ENCODE data around the gene PRR5L. TPM values are rescaled to one million over a fixed set of nuclear protein-coding genes. Genes with fewer than 3 reads are reported as not detected.

The PRR5L gene
- polyA plus RNA-seq, 1 of the 3 experiments (the other 2 are of a cell fraction) = 0.46 TPM

DNA sequence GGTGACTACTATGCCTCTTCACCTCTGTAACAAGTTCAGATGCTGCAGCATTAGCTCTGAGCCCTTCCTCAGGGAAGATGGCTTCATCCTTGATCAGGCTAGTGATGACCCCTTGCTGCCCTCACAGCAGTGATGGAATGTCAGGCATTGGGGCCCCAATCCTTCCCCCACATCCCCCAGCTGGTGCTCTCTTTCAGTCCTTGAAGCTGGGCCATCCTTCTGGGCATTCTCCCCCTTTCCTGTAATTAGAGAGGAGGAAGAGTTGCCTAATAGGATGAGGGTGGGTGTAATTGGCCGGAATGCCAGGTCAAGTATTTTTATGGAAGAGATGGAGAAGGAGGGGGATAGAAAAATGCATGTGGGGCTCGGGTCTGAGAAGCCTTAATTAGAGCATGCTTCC lies 151.4 kb downstream of the PRR5L start:
- no peak for TF ChIP-seq SIN3A (IDR thresholded peaks at IDR 0.05; ENCODE audit: borderline replicate concordance, low read depth, low read length)
- TF ChIP-seq RAD21 (IDR thresholded peaks at IDR 0.05; ENCODE audit: low read length) = no peak
- TF ChIP-seq FOXJ3 (CRISPR knock-in tag; IDR thresholded peaks at IDR 0.05) = no peak
- no peak for TF ChIP-seq TCF12 (IDR thresholded peaks at IDR 0.05)
- TF ChIP-seq MXI1 (IDR thresholded peaks at IDR 0.05; ENCODE audit: low read depth, low read length) = no peak
- no peak for TF ChIP-seq YY1 (IDR thresholded peaks at IDR 0.05; ENCODE audit: low read depth)
- TF ChIP-seq FOXM1 (IDR thresholded peaks at IDR 0.05; ENCODE audit: low read depth) = no peak
- no peak for TF ChIP-seq GATA2 (CRISPR knock-in tag; IDR thresholded peaks at IDR 0.05)
- TF ChIP-seq, protein P1, sequence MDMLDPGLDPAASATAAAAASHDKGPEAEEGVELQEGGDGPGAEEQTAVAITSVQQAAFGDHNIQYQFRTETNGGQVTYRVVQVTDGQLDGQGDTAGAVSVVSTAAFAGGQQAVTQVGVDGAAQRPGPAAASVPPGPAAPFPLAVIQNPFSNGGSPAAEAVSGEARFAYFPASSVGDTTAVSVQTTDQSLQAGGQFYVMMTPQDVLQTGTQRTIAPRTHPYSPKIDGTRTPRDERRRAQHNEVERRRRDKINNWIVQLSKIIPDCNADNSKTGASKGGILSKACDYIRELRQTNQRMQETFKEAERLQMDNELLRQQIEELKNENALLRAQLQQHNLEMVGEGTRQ (IDR thresholded peaks at IDR 0.05; ENCODE audit: borderline replicate concordance, low read depth, low read length) = no peak
- no peak for DNase-seq
- Histone ChIP-seq H3F3A (replicated peaks; ENCODE audit: insufficient read depth) (no peaks in the 10 kb centered on the region), H3K9me3 (no peaks in the 10 kb centered on the region), H2AFZ (ENCODE audit: low read depth) (no peak overlapping the region), H3K9ac (no peak overlapping the region), H3K27me3 (ENCODE audit: insufficient read depth) (no peaks in the 10 kb centered on the region), H3K79me2 (ENCODE audit: insufficient read depth) (no peaks in the 10 kb centered on the region), H3K36me3 (replicated peaks in 1 of 2; ENCODE audit: control insufficient read depth in 1 of 2, insufficient read depth in 2 of 2, low read length in 1 of 2) (no peaks in the 10 kb centered on the region), H3K4me1 (ENCODE audit: control insufficient read depth in 1 of 2, insufficient read depth in 2 of 2, low read depth in 1 of 2, low read length in 1 of 2) (peaks cover 2 to 6% of the 10 kb centered on the region in 2 experiments; a peak in 2 of 4 replicates), H3K9me2 (no peaks in the 10 kb centered on the region), H3K4me2 (no peak overlapping the region), H3K27ac (ENCODE audit: low read depth in 2 of 2, low read length in 1 of 2) (no peak overlapping the region), H4K20me1 (ENCODE audit: insufficient read depth) (no peaks in the 10 kb centered on the region), H3K4me3 (ENCODE audit: low read depth in 2 of 2, low read length in 1 of 2) (no peak overlapping the region)
- WGBS (ENCODE audit: low lambda C conversion rate) = 57% methylated on average over 2 of the region's 2 CpGs
- POLR2A ChIA-PET = no interaction called here
- CTCF ChIA-PET = interaction anchor here (2.0 kb wide), 1 partner anchor 13 kb away, joined by 5 read pairs; no protein-coding TSS in a partner anchor

DNA sequence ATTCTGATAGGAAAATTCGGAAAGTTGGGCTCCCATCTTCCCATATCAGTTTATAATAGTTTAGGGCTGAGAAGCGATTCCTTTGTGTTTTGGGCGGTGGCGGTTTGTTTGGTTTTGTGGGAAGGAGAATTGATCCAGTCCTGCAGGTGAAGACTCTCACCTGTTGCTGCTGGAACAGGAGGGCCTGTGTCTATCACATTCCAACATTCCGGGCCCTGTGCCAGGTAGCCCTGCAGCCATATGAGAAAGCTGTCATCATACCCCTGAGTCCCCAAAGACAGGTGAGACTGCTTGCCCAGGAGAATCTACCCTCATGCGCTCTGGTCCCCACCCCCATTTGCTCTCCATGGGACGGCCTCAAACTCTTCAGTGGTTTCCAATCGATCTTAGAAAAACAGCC lies 151.9 kb downstream of the PRR5L start:
- H3K36me3 ChIP-seq (replicated peaks in 1 of 2; ENCODE audit: control insufficient read depth in 1 of 2, insufficient read depth in 2 of 2, low read length in 1 of 2) = no peaks in the 10 kb centered on the region
- DNase-seq = no peak
- TF ChIP-seq, protein P2, sequence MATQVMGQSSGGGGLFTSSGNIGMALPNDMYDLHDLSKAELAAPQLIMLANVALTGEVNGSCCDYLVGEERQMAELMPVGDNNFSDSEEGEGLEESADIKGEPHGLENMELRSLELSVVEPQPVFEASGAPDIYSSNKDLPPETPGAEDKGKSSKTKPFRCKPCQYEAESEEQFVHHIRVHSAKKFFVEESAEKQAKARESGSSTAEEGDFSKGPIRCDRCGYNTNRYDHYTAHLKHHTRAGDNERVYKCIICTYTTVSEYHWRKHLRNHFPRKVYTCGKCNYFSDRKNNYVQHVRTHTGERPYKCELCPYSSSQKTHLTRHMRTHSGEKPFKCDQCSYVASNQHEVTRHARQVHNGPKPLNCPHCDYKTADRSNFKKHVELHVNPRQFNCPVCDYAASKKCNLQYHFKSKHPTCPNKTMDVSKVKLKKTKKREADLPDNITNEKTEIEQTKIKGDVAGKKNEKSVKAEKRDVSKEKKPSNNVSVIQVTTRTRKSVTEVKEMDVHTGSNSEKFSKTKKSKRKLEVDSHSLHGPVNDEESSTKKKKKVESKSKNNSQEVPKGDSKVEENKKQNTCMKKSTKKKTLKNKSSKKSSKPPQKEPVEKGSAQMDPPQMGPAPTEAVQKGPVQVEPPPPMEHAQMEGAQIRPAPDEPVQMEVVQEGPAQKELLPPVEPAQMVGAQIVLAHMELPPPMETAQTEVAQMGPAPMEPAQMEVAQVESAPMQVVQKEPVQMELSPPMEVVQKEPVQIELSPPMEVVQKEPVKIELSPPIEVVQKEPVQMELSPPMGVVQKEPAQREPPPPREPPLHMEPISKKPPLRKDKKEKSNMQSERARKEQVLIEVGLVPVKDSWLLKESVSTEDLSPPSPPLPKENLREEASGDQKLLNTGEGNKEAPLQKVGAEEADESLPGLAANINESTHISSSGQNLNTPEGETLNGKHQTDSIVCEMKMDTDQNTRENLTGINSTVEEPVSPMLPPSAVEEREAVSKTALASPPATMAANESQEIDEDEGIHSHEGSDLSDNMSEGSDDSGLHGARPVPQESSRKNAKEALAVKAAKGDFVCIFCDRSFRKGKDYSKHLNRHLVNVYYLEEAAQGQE (IDR thresholded peaks at IDR 0.05; ENCODE audit: low read depth, low read length) = no peak
- no peaks in the 10 kb centered on the region for H3K79me2 ChIP-seq (ENCODE audit: insufficient read depth)
- H3K9ac ChIP-seq = no peak overlapping the region
- H3K27ac ChIP-seq (ENCODE audit: low read depth in 2 of 2, low read length in 1 of 2) = no peak overlapping the region
- H3K4me3 ChIP-seq (ENCODE audit: low read depth in 2 of 2, low read length in 1 of 2) = no peak overlapping the region
- H3K27me3 ChIP-seq (ENCODE audit: insufficient read depth) = no peaks in the 10 kb centered on the region
- no peaks in the 10 kb centered on the region for H4K20me1 ChIP-seq (ENCODE audit: insufficient read depth)
- H3K4me2 ChIP-seq = no peak overlapping the region
- H3F3A ChIP-seq (replicated peaks; ENCODE audit: insufficient read depth) = no peaks in the 10 kb centered on the region
- ChIA-PET CTCF (no interaction called here), POLR2A (no interaction called here)
- H2AFZ ChIP-seq (ENCODE audit: low read depth) = no peak overlapping the region
- 77% methylated on average over 8 of the region's 8 CpGs for WGBS (ENCODE audit: low lambda C conversion rate)
- no peaks in the 10 kb centered on the region for H3K9me3 ChIP-seq
- H3K4me1 ChIP-seq (ENCODE audit: control insufficient read depth in 1 of 2, insufficient read depth in 2 of 2, low read depth in 1 of 2, low read length in 1 of 2) = peaks cover 4 to 10% of the 10 kb centered on the region in 2 experiments; a peak in 3 of 4 replicates
- no peaks in the 10 kb centered on the region for H3K9me2 ChIP-seq

Data from SK-N-SH (cell line).